MCF 10A (cell line): Measurements from ENCODE around the gene CFAP65. TPM values are rescaled to one million over a fixed set of nuclear protein-coding genes. Genes with fewer than 3 reads are reported as not detected.

Experiments used
- BruUV-seq: library from RNA; stranded (reverse); fragments of 400-500 nt; replicated peaks from 2 replicates; lab custom pipeline; 2021; lab: Mats Ljungman, UMichigan
- CTCF ChIA-PET: fragments of 300-600 bp; sonication (Branson Sonifier 250); formaldehyde crosslinking; extraction: SDS; loops from one replicate; lab custom pipeline; 2021; ENCODE audit warnings: antibody characterized with exemption, inconsistent platforms; lab: Yijun Ruan, JAX
- POLR2A ChIA-PET: fragments of 300-600, 350-650 bp; sonication (Branson Sonifier 250); formaldehyde crosslinking; extraction: SDS; loops from one replicate; lab custom pipeline; 2020; ENCODE audit warnings: antibody characterized with exemption, inconsistent platforms; lab: Yijun Ruan, JAX
- DNase-seq: peaks from one replicate; pipeline ENCODE4 v3.0.0-alpha.2; 2018; ENCODE audit not compliant: unreplicated experiment
- H3K27ac Mint-ChIP-seq: one replicate; pipeline ENCODE4 v1.8.0; 2022; ENCODE audit warnings: mild to moderate bottlenecking, low read depth, mixed read lengths; ENCODE audit not compliant: unreplicated experiment
- H3K27me3 Mint-ChIP-seq: one replicate; pipeline ENCODE4 v1.8.0; 2022; ENCODE audit warnings: mixed read lengths; ENCODE audit not compliant: insufficient read depth, unreplicated experiment
- H3K36me3 Mint-ChIP-seq: one replicate; pipeline ENCODE4 v1.8.0; 2022; ENCODE audit warnings: mild to moderate bottlenecking, moderate library complexity, mixed read lengths; ENCODE audit not compliant: insufficient read depth, unreplicated experiment
- H3K4me1 Mint-ChIP-seq: one replicate; pipeline ENCODE4 v1.8.0; 2022; ENCODE audit warnings: mixed read lengths; ENCODE audit not compliant: insufficient read depth, unreplicated experiment
- H3K4me3 Mint-ChIP-seq: one replicate; pipeline ENCODE4 v1.8.0; 2022; ENCODE audit warnings: mild to moderate bottlenecking, moderate library complexity, mixed read lengths; ENCODE audit not compliant: unreplicated experiment
- H3K9me3 Mint-ChIP-seq: one replicate; pipeline ENCODE4 v1.8.0; 2022; ENCODE audit warnings: mixed read lengths; ENCODE audit not compliant: unreplicated experiment
- CTCF ChIP-seq: fragments of 200-600 bp; IDR thresholded peaks from one replicate; pipeline ENCODE4 v1.8.0; 2022; ENCODE audit warnings: antibody characterized with exemption, mild to moderate bottlenecking; ENCODE audit not compliant: unreplicated experiment
- intact Hi-C: fragments of 100-400 bp; cut with micrococcal nuclease; formaldehyde crosslinking; loops from 2 replicates; pipeline ENCODE4 v1.14.1; 2022
- total RNA-seq: library from RNA; stranded (reverse); gene quantifications from 2 replicates; pipeline ENCODE4 v1.2.3, GENCODE V29; 2022

The CFAP65 gene
- total RNA-seq, 1 experiment from 2014 or later = not detected

- Mint-ChIP-seq H3K36me3 (no peaks in the 10 kb centered on the region), H3K27ac (no peak overlapping the region)
- POLR2A ChIA-PET = no interaction called here
These were observed 79.4 kb downstream of the CFAP65 start for GRCh38 chr2:218961651-218962570.

GRCh38 chr2:218961229-218961628 lies 80.1 kb downstream of the CFAP65 start:
- ChIA-PET CTCF (interaction anchor here (1.3 kb wide), 1 partner anchor 47 kb away, joined by 3 read pairs; no protein-coding TSS in a partner anchor), POLR2A (no interaction called here)
- Mint-ChIP-seq H3K36me3 (no peaks in the 10 kb centered on the region), H3K27me3 (peaks cover 70% of the 10 kb centered on the region), H3K9me3 (no peaks in the 10 kb centered on the region), H3K4me1 (peaks cover 13% of the 10 kb centered on the region), H3K27ac (no peak overlapping the region), H3K4me3 (peak overlapping the region; percentile 56)
- no peak for DNase-seq
- intact Hi-C loops = no loop called here
- BruUV-seq = no TSS peak
- TF ChIP-seq CTCF = no peak

More at GRCh38 chr2:218961651-218962570, 79.4 kb downstream of the CFAP65 start:
- peak overlapping the region; percentile 56 for H3K4me3 Mint-ChIP-seq
- H3K9me3 Mint-ChIP-seq = no peaks in the 10 kb centered on the region
- intact Hi-C loops = no loop called here
- H3K27me3 Mint-ChIP-seq = peaks cover 68% of the 10 kb centered on the region
- no peak for DNase-seq
- TF ChIP-seq CTCF = no peak
- H3K4me1 Mint-ChIP-seq = peaks cover 13% of the 10 kb centered on the region
- no TSS peak for BruUV-seq
- CTCF ChIA-PET = interaction anchor here (1.3 kb wide), 1 partner anchor 47 kb away, joined by 3 read pairs; no protein-coding TSS in a partner anchor

GRCh38 chr2:218960309-218961165 lies 80.8 kb downstream of the CFAP65 start:
- ChIA-PET POLR2A (no interaction called here), CTCF (interaction anchor here (1.3 kb wide), 1 partner anchor 48 kb away, joined by 3 read pairs; no protein-coding TSS in a partner anchor)
- H3K27me3 Mint-ChIP-seq = peaks cover 71% of the 10 kb centered on the region
- no peak for DNase-seq
- BruUV-seq = no TSS peak
- TF ChIP-seq CTCF = no peak
- H3K4me3 Mint-ChIP-seq = peak overlapping the region; percentile 56
- H3K4me1 Mint-ChIP-seq = peaks cover 13% of the 10 kb centered on the region
- no peaks in the 10 kb centered on the region for H3K36me3 Mint-ChIP-seq
- no peak overlapping the region for H3K27ac Mint-ChIP-seq
- H3K9me3 Mint-ChIP-seq = no peaks in the 10 kb centered on the region
- intact Hi-C loops = no loop called here
